HG03175 (cell line): Measurements from ENCODE around the gene DNAH8.

ENCODE experiments used
- ATAC-seq: cut with Tn5 transposase; IDR thresholded peaks from one replicate; pipeline ENCODE4 v1.9.1; 2021; ENCODE audit warnings: mild to moderate bottlenecking, moderate library complexity; ENCODE audit not compliant: unreplicated experiment

DNAH8 gene

GRCh38 chr6:39062014-39062740 lies 347.1 kb downstream of the DNAH8 start:
- ATAC-seq: no peak

- ATAC-seq: no peak
These were observed 348.4 kb downstream of the DNAH8 start for GRCh38 chr6:39063526-39063925.

DNA sequence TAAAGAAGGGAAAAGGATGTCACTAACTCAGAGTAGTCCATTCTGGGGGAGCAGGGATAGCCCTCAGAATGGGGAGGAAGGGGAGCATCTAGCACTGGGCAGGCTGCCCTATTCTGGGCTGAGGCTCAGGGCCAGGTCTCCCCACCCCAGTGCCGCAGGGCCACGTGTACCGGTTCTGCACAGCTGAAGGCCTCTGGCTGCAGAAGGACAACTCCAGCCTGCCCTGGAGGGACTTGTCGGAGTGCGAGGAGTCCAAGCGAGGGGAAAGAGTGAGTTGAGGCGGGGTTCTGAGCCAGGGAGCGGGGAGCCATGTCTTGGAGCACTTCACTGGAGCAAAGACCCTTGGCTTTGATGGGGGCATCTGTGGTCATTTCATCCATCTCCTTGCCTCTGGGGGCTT lies 350.4 kb downstream of the DNAH8 start:
- no peak for ATAC-seq

GRCh38 chr6:39068391-39068790 lies 353.3 kb downstream of the DNAH8 start:
- no peak for ATAC-seq

DNA sequence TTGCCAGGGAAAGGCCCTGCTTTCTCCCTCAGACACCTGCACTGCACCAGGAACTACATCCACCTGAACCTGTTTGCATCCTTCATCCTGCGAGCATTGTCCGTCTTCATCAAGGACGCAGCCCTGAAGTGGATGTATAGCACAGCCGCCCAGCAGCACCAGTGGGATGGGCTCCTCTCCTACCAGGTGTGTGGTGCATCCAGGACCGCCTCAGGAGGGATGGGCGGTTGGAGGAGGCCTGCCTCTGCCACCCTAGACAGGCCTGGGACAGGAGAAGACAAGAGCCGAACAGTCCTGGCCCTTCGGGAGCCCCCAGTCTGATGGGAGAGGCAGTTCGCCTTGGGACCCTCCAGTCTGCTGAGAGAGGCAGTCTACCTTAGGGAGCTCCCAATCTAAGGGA lies 357.7 kb downstream of the DNAH8 start:
- no peak for ATAC-seq

GRCh38 chr6:39073471-39074355 lies 358.6 kb downstream of the DNAH8 start:
- no peak for ATAC-seq

GRCh38 chr6:39074486-39074885 lies 359.4 kb downstream of the DNAH8 start:
- ATAC-seq: no peak

- no peak for ATAC-seq
These were observed 360.0 kb downstream of the DNAH8 start for GRCh38 chr6:39075010-39075686.

DNA sequence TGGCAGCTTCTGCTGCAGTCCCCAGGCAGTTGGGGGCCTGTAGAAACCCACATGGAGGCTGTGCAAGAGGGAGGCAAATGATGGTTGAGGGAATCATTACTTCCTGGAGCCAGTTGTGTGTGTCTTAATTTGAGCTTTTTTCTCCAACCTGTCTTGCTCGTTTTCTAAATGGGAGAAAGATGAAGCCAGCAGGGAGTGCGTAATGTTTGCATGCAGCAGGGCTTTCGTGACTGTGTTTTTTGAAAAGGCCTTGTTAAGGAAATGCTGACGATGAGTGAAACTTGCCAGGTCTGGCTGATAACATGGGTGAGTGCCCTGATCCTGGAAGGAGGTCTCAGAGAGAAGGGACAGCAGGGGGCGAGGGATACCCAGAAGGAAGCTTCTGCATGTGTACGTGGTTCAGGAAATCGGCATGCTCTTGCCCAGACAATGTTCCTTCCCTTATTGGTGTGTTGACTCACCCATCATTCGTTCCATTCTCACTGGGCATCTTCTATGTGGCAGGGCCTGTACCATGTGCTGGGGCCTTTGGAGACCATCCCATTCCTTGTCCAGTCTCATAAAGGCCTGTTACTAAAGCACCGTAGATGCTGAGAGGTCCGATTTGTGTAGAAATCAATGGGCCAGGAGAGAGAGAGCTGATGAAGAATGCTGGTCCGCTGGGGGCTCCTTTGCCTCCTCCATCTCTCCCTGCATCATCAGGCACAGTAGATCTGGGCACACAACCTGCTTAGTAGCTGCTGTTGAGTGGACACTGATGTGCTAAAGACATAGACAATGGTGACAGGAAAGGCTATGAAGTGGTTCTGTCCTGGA lies 360.9 kb downstream of the DNAH8 start:
- ATAC-seq: no peak

DNA sequence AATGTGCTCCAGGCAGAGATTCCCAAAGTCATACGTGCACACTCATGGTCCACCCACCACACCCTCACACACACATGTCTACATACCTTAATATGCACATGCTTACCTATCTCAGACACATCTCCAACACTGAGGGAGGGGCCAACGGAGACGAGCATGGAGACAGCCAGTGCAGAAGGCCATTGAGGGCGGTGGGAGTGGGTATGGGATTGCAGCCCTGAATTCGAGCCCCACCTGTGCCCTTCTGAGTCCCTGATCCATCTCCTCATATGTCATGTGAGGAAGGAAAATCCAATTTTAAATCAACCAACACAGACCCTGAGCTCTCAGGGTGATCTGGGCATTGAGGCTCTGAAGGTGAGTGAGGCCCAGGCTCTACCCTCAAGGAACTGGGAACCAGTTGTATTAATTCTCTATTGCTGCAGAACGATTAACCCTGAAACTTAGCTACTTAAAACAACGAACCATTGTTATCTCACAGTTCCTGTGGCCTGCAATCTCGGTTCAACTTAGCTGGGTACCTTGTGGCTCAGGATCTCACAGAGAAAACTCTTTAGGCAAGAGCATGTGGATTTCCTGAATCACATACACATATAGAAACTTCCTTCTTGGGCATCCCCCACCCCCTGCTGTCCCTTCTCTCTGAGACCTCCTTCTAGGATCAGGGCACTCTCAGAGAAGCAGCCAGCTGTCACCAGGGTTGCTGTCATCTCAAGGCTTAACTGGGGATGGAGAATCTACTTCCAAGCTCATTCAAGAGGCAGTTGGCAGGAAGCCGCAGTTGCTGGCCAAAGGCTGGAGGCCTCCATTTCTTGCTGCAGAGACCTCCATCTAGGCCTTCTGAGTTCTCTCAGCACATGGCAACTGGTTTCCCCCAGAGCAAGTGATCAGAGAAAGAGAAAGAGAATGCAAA lies 361.8 kb downstream of the DNAH8 start:
- ATAC-seq: no peak

DNA sequence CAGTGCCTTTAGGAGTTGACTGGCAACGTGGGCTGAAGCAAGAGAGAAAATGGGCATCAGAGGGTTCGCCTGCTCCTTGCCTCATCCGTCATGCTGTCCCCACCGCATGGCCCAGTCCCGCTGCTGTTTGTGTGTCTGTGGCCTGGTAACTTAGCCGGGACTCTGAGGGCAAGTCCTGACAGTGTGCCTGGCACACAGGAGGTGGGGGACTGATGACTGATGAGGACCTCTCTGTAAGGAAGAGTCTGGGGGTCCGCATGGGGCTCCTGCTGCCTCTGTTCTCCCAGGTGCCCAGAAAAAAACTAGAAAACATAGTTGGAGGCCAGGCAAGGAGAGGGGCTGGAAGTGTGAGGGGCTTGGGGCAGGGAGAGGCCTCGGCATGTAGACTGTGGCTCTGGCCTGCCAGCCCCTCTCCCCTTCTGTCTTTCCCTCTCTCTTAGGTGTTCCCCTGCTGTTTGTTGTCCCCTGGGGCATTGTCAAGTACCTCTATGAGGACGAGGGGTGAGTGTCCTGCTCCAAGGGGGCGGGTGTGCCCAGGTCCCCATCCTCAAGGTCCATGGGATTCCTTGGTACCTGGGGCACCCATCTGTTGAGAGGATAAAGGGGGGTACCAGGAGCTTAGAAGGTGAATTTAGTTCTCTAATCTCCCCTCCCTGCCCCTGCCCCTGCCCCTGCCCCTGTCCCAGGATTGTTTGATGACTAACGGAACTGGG lies 362.9 kb downstream of the DNAH8 start:
- no peak for ATAC-seq

DNA sequence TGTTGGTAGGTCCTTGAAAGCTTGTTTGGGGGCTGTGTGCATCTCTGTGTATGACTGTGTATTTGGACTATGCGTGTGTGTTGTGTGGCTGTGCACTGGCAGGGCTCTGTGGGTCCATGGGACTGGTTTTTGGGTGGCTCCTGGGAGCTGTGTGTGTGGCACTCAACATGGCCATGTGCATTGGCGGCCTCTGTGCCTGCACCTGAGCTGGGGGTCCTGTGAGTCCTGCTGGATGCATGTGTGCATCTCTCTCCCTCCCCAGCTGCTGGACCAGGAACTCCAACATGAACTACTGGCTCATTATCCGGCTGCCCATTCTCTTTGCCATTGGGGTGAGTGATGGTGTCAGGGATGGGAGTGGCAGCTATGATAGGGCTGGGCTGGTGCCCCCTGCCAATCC lies 363.6 kb downstream of the DNAH8 start:
- ATAC-seq: no peak

DNA sequence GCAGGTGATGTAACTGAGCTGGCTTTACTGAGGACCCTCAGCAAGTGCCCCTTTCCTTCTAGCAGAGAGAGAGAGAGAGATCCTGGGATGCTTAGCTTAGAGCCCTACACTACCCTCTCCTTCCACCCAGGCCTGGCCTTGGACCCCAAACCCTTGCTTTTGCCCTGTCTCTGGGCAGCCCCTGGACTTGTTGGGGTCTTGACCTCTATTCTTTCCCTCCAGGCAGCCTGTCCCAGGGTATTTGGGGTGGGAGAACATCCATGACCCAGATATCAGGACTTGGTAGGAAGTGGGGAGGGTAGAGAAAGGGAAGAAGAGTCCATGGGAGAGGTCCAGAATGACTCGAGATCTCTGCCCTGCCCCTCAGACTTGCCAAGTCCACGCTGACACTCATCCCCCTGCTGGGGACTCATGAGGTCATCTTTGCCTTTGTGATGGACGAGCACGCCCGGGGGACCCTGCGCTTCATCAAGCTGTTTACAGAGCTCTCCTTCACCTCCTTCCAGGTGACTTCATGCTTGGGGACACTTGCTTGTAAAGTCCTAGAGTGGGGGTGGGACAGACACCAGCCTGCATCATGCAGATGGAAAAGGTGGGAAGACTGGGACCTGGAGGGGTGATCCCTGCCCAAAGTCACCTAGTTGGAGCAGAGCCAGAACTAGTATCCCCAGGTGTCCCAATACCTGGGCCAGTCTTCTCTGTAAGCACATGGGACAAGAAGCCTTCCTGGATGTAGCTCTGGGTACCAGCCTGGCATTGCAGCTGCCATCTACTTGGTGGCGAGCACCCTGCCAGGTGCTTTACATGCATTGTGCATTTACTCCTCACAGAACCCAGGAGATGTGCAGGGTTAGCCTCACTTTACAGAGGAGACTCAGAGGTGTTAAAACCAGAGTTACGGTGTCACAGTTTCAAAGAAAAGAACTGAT lies 364.4 kb downstream of the DNAH8 start:
- no peak for ATAC-seq
